Gastrocnemius medialis (tissue), 4 donors: Measurements from ENCODE around the gene KLHL28.

Experiments used
- CTCF ChIP-seq, 5 experiments: fragments of 450-650 bp in 3 of 5; fragments of 200-600 bp in 2 of 5; sonication (generic) in 2 of 5; IDR thresholded peaks in 4 of 5; conservative IDR thresholded peaks in 1 of 5; 1 replicate in 4 of 5; 2 replicates in 1 of 5; pipeline ENCODE4 v1.5.1; 2016 to 2019; ENCODE audit warnings: antibody characterized with exemption in 5 of 5, mild to moderate bottlenecking in 3 of 5, moderate library complexity in 3 of 5
- POLR2A ChIP-seq, 2 donors: fragments of 450-650 bp; IDR thresholded peaks; one replicate each; pipeline ENCODE4 v1.6.1; 2017; ENCODE audit warnings: antibody characterized with exemption in 2 of 2, mild to moderate bottlenecking in 2 of 2, moderate library complexity in 2 of 2

- TF ChIP-seq POLR2A (IDR thresholded peaks at IDR 0.05) (no peak), CTCF (IDR thresholded peaks at IDR 0.05 in 4 of 5, conservative IDR thresholded peaks at IDR 0.05 in 1 of 5) (no peak)
Observed at GRCh38 chr14:44995196-44995595, 33.4 kb upstream of the KLHL28 start.
